Hematopoietic multipotent progenitor cell treated with erythropoietin and hydrocortisone succinate and interleukin-3 and kit ligand, for 4 days (in vitro differentiated cells): ENCODE data around the gene CBX7.
A peak's percentile ranks its signal among the peaks of the same experiment; 100 is the strongest.
"Not testable (repeated sequence)": the region's sequence is repeated elsewhere in the genome, so short reads cannot be mapped to it uniquely, and the experiment has no call there.

Experiments
- DNase-seq: peaks from one replicate; pipeline ENCODE4 v3.0.0-alpha.2; 2015

The CBX7 gene

DNA sequence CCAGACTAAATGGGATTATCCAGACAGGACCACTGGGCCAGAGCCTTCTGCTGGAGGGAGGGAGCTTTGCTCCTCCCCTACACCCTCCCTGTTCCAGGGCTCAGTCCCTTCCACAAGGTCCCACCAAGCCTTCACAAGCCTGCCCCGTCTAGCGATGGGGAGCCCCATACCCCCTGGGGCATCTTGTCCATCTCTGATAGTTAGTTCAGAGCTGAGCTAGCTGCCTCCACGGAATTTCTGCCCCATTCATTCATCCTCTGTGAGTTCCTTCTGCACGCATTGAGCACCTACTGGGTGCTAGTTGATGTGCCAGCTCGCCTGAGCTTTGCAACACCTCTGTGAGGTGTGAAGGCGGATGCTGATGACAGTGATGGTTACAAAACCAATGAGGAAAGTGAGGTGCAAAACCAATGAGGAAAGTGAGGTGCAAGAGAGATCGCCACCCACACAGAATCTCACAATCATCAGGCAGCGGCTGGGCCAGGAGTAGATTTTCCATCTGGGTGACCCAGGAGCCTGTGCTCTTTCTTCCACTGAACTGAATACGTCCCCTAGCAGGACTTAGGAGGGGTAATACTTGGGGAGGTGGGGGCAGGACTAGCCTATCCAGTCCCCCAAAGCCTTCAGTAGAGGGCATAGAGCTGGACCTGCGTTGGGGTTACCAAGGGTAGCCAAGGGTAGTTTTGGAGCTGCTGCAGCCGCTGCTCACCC is 21.5 kb upstream of the CBX7 start:
- no peak for DNase-seq

DNA sequence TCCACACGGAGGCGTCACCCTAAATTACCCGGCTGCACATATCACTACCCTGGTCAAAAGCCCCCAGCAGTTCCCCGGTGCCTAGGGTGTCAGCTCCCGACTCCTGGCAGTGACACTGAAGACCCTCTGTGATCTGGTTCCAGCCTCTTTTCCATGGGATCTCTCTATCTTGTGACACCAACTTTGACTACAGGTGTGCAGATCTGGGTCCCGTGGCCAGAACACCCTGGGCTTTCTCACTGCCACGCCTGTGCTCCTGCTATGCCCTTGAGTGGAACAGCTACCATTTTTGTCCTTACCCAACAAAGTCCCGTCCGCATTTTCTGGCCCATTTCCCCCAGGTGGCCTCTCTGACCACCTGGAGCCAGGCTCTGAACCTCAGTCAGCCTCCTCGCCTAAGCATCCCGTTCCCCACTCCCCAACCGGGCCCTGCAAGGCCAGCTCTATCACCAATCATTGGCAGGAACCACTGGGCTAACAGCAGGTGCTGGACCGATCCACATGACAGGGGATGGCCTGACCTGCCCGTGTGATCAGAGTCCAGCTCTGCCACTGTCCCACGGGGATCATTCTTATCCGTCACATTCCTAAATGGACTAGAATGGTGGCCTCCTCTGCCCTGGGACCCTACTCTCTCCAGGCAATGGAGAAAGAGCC is 20.7 kb upstream of the CBX7 start:
- no peak for DNase-seq

DNA sequence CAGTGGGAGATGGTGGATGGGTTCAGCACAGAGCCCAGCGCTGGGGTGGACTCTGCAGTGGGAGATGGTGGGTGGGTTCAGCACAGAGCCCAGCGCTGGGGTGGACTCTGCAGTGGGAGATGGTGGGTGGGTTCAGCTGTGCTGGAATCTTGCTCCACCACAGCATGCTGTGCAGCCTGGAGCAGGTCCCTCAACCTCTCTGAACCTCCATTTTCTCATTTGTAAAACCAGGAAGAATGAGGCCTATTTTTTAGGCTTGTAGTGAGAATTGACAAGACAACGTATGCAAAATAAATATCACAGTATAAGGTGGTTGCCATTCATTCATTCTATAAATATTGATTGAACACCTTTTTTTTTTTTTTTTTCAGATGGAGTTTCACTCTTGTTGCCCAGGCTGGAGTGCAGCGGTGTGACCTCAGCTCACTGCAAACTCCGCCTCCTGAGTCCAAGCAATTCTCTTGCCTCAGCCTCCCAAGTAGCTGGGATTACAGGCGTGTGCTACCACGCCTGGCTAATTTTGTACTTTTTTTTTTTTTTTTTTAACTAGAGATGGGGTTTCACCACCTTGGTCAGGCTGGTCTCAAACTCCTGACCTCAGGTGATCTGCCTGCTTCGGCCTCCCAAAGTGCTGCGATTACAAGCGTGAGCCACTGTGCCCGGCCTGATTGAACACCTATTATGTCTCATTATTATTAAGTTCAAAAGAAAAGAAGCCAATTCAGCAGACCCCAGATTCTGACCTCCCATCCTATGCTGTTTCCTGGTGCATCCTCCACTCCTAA is 20.0 kb upstream of the CBX7 start:
- DNase-seq, result not testable (repeated sequence)

DNA sequence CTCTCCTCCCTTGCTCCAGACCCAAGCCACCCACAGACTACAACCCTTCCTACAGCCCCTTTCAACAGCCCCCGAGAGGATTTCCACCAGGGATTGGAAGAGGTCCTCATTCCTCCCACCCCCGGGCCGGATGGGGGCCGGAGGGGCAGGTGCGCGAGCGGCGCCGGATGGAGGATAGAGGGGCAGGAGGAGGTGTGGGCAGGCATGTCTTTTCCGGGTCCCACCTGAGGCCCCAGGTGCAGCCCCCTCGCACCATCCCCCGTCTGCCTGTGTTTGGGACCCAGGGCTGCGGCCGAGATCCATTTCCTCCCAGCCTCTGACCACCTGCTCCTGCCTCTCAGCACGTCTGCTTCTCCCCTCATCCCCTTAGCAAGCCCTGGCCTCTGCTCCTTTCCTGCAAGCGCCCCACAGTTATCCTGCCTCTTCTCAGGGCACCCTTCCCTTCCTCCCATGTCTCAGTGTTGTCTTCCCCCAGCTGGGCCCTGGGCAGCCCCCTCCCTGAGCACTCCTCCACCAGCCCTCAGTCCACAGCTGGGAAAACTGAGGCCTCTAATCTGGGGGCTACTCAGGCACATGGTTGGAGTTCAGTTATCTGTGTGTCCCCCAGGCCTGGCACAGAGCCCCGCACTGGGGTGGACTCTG is 19.3 kb upstream of the CBX7 start:
- no peak for DNase-seq

DNA sequence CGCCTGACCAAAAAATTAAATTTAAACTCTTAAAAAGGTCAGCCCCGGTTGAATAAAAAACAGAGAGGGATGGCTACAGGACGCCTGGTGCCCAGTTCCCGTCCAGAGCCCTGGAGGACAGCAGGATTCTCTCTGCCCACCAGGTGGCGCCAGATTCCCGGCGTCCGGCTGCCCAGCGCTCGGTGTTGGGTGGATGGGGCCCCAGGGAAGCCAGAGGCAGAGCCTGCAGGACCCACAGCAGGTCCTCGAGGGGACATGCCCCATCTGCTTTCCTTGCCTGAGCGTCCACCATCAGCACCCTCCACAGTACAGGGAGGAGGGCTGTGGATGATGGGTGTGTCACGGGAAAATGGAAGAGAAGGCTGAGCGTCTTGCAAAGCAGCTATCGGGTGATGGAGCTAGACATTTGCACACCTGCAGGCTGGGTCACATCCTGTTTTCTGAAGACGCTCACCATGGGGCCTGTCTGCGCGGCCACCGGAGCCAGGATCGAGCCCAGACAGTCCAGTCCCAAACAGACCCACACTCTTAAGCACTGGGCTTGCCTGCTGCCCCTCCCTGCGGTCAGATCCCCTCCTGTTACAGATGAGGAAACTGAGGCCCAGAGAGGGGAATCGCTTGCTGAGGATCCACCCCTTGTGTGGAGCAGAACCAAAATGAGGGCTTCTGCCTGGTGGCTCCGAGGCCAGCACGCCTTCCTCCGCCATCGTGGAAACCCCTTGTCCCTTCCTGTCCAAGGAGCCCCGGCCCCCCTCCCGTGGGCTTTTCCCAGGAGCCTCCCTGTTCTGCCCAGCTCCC is 18.5 kb upstream of the CBX7 start:
- peak; percentile 85 for DNase-seq

DNA sequence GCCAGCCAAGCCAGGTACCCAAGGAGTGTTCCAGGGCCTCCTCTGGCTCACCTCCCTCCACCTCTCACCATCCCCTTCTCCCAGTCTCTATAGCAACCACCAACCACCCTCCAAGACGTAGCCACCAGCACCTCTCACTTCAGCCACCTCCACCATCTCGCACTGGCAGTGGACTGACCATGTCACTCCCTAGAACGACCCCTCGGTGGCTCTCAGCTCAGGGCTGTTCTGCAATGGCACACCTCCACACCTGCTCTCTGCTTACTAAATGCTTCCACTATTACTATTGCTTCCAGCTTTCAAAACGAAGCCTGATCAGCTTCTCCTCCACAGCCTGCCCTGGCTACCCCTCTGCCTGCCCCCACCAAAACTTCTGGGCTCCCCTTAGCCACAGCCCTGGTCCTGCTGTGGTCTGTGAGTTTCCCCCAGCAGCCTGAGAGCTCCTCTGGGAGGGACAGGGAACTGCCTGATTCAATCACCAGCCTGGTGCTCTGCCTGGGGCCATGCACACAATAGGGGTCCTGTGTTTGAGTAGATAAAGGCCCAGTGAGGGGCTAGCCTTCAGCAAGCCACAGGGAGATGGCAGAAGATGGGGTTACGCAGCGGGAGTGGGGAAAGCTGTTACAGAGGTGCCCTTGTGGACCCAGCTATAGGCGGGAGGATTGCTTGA is 17.5 kb upstream of the CBX7 start:
- DNase-seq, result no peak

DNA sequence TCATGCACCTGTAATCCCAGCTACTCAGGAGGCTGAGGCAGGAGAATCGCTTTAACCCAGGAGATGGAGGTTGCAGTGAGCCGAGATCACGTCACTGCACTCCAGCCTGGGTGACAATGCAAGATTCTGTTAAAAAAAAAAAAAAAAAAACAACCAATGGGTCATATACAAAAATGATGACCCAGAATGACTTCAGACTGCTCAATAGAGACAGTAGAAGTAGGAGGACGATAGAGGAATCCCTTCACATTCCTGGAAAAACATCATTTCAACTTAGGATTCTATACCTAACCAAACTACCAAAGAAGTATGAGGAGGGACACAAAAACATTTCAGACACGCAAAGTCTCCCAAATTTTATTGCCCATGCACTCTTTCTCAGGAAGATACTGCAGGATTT is 14.1 kb upstream of the CBX7 start:
- no peak for DNase-seq

DNA sequence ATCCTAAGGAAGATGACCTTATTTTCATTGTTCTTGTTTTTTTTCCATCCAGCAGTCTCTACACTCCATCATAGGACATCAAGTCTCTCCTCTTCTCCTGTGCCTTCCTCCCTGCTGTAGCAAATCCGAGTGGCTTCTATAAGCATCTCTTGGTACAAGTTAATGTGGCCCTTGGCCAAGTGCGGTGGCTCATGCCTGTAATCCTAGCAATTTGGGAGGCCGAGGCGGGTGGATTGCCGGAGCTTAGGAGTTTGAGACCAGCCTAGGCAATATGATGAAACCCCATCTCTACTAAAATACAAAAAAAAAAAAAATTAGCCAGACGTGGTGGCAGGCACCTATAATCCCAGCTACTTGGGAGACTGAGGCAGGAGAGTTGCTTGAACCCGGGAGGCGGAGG is 3.6 kb upstream of the CBX7 start:
- not testable (repeated sequence) for DNase-seq

DNA sequence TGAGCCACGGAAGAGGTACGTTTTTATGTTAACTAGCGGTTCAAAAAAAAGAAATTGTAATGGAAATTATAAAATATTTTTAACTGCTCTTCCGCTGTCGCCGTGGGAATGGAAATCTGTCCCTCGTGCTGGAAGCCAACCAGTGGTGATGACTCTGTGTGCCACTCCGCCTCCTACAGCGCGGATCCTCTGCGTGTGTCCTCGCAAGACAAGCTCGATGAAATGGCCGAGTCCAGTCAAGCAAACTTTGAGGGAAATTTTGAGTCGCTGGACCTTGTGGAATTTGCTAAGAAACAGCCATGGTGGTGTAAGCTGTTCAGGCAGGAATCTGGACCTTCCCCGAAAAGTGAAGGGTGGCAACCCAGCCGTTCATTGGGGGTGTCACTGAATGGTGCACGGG is 2.9 kb upstream of the CBX7 start:
- DNase-seq, result no peak

DNA sequence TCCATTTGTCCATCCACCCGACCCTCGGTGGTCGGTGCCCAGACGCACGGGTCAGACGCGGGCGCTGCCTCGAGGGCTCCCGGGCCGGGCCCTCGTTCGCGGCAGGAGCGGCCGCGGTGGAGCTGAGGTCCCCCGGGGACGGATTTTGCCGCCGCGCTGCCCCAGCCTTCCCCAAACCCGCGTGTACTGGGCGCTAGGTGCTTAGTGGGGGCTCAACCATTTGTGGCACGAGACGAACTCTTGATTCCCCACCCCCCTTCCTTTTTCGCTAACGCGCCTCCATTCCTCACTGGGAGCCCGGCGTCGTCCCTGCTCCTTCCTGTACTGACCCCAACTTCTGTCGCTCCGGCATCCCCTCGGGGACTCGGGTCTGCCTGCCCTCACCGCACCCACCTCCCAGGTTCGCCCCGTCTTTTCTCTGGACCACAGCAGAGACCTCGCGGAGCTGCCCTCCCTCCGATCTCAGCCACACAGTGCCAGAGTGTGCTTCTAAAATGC is 789 bp upstream of the CBX7 start:
- DNase-seq, result no peak

DNA sequence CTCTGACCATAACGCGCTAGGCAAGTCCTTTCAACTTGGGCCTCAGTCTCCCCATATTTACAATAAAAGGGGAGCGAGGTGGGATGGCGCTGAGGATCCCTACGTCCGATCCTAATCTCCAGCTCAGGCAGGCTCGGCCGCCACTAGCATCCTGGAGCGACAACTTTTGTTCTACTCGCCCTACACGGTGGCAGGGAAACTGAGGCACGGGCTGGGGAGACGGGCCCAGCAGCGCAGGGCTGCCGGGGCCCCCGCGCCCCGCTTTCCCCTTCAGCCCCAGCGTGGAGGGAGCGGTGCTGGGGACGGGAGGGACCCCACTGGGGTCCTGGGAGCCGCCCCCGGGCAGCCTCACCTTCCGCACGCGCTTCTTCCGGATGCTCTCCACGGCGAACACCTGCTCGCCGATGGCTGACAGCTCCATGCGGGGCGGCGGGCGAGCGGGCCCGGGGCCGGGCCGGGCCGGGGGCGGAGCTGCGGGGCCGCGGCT is 413 bp downstream of the CBX7 start:
- DNase-seq, result no peak

DNA sequence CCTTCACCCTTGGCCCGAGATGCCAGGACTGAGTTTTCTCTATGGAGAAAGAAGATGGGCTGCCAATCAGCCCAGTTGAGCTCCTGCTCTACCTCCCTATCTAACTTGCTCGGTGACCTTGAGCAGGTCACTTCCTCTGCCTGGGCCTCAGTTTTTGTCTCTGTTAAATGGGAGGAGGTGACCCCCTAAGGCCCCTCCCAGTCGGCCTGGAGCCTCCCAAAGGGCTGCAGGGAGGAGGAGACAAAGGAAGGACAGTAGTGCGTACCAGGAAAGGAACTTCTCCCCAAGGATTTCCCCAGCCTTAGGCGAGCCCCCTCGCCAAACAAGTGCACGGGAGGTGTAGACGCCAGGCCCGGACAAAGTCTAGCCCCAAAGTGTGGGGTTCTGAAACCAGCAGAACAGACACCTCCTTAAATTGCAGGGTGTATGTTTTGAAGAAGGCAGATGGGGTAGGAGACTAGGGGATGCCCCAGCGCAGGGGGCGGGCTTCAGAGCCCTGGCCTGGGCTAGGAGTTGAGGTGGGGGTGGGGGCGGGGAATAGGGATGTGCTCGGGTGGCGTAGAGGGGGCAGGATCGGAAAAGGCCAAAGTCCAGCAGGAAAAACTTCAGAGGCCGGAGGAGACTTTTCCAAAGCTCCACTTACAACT is 1.0 kb downstream of the CBX7 start:
- no peak for DNase-seq

DNA sequence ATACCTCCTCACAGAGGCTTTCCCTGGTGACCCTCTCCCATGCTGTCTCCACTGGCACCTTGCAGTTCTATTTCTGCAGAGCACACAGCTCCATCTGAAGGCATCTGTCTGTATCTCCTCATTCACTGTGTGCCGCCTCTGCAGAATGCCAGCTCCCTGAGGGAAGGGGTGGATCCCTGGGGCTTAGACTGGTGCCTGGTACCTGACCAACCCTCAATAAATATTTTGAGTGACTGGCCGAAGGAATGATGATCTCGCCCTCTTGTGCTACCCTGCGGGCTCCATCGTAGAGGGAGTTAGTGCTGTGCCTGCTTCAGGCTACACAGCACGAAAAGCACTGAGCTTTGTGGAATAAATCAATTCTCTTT is 1.6 kb downstream of the CBX7 start:
- DNase-seq, result no peak

DNA sequence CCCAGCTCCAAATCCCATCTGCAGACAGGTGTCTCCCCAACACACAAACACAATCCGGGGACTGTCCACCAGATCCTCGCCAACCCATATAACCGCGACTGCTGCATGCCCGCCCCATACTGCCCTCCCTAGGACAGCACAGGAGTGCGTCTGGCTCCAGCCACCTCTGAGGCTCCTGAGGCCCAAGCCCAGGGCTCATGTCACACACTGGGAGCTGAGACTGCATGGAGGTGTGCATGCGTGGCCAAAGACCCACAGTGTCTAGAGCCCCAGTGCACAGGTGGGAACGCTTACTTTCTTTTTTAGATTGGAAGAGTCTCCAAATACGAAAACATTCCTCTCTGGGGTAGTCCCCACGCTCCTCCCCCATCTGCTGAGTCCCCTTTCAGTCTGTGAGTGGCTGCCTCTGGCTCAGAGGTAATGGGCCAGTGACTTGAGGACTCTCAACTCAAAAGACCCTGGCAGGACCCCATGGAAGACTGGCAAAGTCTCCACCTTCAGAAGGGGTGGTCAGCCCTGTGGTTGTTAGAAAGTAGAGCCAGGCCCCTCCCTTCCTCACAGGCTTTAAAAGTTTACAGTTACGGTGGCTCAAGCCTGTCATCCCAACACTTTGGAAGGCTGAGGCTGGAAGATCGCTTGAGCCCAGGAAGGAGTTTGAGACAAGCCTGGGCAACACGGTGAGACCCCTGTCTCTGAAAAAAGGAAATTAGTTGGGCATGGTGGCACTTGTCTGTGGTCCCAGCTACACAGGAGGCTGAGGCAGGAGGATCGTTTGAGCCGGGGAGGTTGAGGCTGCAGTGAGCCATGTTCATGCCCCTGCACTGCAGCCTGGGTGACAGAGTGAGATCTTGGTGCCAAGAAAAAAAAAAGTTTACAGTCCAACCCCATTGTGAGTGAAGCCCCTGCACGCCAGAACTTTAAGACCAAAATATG is 2.3 kb downstream of the CBX7 start:
- no peak for DNase-seq

DNA sequence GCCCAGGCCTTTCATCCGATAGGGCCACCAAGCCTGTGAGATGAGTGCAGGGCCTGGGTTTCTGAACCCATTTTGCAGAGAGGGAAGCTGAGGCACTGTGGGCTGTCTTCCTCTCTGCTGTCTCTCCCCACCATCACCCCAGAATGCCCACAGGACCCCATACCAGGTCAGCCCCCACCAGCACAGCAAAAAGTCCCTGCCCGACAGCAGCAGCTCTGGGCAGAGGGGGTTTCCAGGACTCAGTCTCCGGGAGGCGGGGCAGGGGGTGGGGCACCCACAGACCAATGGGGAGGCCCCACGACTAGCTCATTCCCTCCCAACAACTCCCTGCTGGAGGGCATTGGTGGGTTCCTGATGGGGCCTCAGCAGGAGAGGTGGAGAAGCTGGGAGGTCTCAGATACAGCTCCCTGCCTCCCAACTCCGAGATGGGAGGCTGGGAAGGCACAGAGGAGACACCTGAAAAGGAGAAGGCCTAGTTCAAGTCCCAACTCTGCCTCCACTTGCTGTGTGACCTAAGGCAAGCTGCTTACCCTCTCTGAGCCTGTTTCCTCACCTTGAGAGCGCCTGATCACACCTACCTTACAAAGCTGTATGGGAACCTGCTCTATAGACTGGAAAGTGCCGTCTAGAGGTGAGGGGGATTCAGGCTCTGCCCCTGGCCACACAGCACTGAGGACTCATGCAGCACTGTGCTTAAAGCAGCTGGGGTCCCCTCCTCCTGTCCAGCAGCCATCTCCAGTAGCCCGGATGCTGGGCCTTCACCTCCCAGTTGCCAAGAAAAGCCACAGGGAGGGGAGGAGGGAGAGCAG is 3.5 kb downstream of the CBX7 start:
- DNase-seq, result peak; percentile 42

DNA sequence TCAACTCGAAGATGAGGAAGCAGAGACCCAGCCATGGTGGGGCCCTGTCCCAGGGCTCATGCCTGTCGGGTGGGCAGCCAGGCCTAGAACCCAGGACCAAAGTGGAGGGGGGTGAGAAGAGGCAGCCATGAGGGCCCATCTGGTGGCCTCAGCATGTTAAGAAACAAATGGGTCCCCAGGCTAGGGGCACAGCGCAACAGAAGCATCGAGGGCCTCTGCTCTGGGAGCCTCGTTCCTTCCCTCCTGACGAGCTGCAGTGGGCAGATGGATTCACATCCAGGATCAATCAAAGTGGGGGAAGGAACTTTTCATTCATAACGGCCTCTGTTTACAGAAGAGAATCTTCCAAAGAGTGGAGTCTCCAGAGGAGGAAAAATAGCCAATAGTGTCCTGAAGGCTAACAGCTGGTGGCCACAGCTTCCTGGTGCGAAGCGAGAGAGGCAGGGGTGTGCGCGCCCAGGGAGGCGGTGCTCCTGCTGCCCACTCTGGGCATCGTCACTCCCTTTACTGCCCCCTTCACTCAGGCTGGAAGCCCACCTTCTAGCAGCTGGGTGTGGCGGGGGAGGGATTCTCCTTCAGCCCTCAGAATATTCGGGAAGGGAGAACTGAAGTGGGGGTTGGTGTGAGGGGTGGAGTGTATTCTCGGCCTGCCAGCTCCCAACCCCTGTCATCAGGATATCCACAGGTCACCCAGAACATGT is 4.3 kb downstream of the CBX7 start:
- DNase-seq, result no peak

DNA sequence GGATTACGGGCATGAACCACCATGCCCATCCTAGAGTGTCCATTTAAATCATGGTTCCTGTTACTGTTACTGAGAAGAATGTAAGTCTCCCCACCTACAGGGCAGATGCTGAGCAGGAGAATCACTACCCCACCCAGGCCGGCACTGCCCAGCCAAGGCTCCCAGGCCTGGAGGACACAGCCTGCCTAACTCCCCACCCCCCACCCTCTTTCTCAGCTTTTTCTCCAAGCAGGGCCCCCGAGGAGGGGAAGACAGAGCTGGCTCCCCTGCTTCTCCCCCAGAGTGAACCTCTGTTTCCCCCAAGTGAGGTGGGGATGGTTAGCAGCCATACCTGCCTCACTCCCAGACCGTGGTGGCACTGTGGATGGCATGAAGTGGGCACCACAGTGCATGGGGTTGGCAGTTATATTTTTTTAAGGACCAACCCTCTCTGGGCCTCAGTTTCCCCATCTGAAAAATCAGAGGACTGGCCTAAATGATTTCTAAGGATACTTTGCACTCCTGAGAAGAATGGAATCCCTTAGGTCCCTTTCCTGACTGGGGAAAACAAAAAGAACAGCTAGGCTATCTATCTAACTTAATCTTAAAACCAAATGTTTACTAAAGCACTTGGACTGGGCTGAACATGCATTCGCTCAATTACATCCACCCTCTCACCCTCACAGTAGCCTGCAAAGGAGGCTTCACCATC is 5.0 kb downstream of the CBX7 start:
- DNase-seq, result no peak
